Activated CD4-positive, alpha-beta T cell treated with anti-CD3 and anti-CD28 coated beads for 24 hours (primary cell): ENCODE data around the gene TCN2.
"Not testable (repeated sequence)": the region's sequence is repeated elsewhere in the genome, so short reads cannot be mapped to it uniquely, and the experiment has no call there.

Experiments
- DNase-seq, 2 donors: peaks; one replicate each; pipeline ENCODE4 v3.0.0-alpha.2; 2020; ENCODE audit warnings: low read depth in 2 of 2

The TCN2 gene

DNA sequence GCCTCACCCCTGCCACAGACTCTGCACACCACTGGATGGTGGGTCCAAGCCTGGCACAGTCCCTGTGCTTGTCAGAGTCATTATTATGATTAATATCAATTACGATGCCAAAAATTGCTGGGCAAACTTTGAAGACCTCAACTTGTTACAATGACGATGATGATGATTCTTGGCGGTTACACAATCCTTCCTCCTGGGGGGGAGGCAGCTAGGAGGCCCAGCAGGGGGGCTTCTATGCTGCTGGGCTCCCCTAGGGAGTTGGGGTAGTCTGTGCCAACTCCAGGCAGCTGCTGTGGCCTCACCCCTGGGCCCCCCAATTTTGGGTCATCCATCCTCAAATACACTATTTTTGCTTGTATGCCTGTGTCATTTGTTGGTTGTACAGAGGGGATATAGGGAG, 40.6 kb downstream of the TCN2 start:
- no peak for DNase-seq

- DNase-seq, result no peak
Observed at GRCh38 chr22:30648825-30649224, 41.9 kb downstream of the TCN2 start.

DNA sequence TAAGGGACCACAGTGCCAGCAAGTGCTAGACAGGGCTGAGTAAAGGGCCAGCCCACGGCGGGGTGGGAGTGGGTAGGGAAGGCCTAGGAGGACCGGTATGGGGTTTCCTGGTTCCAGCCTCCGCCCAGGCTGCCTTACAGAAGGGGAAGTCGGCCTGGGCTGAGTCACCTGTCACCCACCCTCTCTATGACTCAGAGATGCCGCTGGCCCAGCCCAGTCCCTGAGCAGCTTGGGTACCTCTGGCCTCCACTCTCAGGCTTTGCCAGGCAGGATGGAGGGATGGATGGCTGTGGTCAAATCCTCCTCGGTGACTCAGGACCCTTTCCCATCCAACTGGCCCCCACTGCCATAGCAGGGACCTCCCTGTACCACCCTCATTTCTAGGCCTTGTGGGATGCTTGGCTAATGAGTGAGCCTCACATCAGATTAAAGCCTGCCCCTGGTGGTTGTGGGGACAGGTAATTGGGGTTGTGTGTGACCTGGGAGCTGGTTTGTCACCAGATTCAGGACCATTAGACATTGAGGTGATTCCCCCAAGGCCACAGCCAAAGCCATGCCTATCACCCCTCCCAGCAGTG, 42.5 kb downstream of the TCN2 start:
- peak; percentile 78 to 81 for DNase-seq

DNA sequence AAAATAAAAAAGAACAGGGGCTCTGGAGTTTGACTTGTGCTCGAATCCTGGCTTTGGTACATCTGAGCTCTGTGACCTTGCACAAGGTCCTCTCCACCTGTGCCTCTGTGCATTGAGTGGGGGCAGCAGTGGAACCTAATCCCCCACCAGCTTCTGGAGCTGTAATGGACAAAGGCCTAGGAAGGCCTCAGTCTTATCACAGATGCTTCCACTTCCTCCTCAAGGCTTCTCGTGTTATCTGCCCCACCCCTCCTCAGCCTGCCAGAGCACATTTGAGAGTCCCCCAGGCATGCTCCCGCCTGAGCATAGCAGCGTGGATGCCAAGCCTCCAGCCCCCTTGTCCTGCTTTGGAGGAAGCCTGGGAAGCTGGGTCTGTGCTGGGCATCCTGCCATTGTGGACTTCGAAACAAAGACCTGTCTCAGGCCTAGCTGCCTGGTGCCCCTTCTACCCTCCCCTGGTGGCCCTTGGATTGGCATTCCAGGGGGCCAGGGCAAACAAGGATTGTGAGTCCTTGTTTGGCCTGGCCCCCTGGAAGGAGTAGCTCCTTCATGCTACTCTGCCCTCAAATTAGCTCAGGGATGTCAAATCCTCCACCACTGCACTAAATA, 43.6 kb downstream of the TCN2 start:
- DNase-seq, result no peak

- no peak for DNase-seq
Observed at GRCh38 chr22:30652852-30653251, 45.9 kb downstream of the TCN2 start.

DNA sequence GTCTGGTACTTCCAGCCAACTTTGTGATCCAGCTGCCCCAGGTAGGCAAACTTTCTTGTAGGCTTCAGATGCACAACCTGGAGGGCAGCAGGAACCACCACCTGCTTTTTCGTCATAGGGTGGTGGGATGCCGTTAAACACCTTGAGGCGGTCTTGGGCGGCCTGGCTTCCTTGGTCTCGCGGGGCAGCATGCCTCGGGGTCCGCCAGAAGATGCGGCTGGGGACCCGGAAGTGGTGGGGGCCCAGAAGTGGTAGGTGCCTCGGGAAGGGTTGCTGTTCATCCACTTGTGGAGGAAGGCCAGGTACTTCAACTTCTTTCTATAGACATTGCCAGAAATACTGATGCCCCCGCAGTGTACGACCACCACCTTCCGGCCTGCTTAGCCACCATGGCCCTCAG, 47.4 kb downstream of the TCN2 start:
- DNase-seq, result no peak

DNA sequence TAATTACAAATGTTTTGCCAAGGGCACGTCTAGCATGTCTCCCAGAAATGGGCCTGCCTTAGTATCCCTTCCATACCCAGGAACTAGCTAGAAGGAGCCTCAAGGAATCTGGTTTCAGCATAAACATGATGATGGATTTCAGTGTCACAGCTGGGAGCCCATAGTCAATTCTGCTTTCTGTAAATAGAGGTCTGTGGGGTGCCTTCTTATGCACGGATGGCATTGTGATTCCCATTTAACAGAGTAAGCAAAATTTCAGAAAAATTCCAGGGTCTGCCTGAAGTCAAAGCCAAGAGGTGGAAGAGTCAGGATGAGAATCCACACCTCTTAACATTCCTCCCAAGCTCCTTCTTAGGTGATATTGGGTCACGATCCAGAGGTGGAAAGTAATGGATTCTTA, 48.6 kb downstream of the TCN2 start:
- no peak for DNase-seq

- no peak for DNase-seq
Observed at GRCh38 chr22:30662040-30662439, 55.1 kb downstream of the TCN2 start.

GRCh38 chr22:30664798-30665197, 57.8 kb downstream of the TCN2 start:
- DNase-seq, result no peak

GRCh38 chr22:30665266-30665665, 58.3 kb downstream of the TCN2 start:
- DNase-seq, result no peak

DNA sequence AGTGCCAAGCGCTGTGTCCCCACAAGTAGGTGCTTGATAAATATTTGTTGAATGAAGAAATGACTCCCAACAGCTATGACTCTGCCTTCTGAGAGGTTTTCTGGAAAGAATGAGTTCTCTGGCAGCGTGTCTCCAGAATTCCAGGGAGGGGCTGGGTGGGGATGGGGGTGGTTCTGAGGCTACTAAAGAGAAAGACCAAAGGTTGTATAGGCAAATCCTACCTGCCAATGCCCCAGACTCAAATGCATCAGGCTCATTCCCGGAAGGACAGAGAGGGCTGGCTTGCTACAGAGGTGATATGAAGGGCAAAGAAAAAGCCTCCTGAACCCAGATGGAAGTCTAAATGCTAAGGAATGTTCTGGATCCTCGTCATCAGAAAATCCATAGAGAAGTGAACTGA, 58.8 kb downstream of the TCN2 start:
- no peak for DNase-seq

DNA sequence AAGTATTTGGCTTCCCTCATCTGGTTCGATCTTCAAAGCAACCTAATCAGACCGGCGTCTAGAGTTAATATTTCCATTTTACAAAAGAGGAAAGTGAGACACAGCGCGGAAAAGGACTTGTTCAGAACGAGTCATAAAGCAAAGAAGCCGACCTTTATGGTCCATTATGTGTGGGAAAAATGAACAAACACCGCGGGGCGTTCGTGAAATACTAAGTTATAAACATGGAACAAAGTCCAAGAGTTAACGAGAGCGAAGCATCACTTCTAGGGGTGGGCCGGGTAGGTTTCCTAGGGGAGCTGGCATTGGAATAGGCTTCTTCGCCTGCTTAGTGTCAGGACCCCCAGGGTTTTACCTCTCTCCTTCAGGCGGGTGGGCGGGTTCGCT, 60.1 kb downstream of the TCN2 start:
- no peak for DNase-seq

DNA sequence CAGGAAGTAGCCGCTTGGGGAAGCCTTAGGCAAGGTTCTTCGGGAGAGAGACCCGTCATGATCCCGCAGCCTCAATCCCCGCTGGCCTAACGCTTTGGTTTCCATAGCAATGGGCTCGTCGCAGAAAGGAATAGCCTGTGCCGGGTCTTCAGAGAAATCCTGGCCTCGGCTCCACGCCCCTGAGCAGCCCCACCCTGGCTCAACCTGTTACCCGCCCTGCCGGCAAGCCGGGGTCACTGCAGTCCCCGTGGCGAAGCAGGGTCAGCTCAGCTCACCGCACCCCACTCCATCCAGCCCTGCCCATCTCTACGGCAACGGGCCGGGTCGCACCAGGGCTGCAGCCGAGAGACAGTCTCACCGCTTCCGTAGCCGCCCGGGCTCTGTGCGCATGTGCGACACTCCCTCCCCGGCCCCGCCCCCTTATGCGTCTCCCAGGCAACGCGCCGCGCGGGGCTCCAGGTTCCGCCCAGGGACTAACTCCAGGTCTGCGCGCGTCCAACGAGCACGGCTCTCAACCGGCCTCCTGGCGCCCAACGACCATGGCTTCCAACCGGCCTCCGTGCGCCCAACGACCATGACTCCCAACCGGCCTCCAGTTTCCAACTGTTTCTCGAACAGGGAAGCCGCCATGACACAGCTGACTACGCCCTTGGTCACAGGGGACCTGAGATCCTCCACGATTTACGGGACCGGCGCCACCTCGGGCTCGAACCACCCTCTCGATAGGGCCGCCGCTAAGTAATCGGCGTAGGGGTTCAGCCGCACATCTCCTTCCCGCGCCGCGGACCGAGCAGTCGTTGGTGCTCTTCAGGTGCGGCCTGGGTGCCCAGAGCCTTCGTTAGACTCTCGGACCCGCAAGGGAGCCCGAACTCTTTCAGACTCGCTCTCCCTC, 60.8 kb downstream of the TCN2 start, which contains the start of gene DUSP18:
TSS of gene DUSP18 (minus strand) at position 382 of the 892 bp plus-strand sequence. CDS start 3,872 bp downstream, outside the sequence.
- peak; percentile 91 to 95 for DNase-seq

GRCh38 chr22:30668386-30668710, 61.4 kb downstream of the TCN2 start:
- DNase-seq, result no peak

GRCh38 chr22:30671071-30671470, 64.1 kb downstream of the TCN2 start:
- no peak for DNase-seq

GRCh38 chr22:30673136-30673535, 66.2 kb downstream of the TCN2 start:
- no peak for DNase-seq

DNA sequence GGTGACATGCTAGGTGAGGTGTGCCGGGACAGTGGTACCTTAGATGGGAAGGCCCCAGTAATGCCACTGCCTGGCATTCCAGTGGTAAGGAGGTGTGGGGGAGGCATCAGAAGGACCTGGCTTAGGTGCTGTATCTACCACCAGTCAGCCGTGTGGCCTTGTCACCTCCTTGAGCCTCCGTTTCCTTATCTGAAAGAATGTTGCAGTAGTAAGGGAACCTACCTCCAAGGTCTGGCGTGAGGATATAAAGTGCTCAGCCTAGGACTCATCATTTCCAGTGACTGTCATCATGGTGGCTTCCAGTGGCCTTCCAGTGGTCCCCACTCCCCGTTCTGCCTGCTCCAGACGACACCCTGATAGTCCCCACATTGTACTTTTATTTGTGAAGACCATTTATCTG, 67.5 kb downstream of the TCN2 start:
- no peak for DNase-seq

- no peak for DNase-seq
Observed at GRCh38 chr22:30675436-30675835, 68.5 kb downstream of the TCN2 start.

DNA sequence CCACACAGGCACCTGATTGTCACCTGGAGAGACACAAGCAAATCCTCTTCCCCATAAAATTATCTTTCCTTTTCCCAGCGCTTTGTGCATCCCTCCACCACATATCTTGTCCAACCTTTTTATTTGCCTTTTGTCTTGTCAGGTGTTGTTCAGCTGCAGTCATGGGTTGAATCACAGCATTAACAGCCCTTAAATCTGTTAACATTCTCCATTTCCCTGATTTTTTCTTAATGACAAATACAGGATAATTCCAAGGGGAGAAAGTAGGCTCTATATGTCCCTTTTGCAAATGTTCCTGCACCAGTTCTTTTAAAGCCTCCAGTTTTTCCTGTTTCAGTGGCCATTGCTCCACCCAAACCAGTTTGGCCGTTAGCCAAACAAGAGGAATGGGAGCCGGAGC, 69.6 kb downstream of the TCN2 start:
- DNase-seq, result not testable (repeated sequence)
